Measurements from ENCODE around the gene CYP27B1. TPM values are rescaled to one million over a fixed set of nuclear protein-coding genes. Genes with fewer than 3 reads are reported as not detected.

The CYP27B1 gene
- polyA plus RNA-seq, 1 experiment: 0.29 TPM

- no peak overlapping the region for H3K27ac ChIP-seq (ENCODE audit: low read depth, low read length)
- no peaks in the 10 kb centered on the region; the same call in 1 of the 2 replicates for H3K9me3 ChIP-seq (ENCODE audit: control insufficient read depth, insufficient read depth, low read length)
- no peak for TF ChIP-seq CTCF (IDR thresholded peaks at IDR 0.05; ENCODE audit: low read depth, low read length)
- DNase-seq (ENCODE audit: low read depth, low spot score): no peak
- H3K4me3 ChIP-seq (ENCODE audit: low read depth, low read length): no peak overlapping the region
- no peaks in the 10 kb centered on the region for H3K27me3 ChIP-seq (ENCODE audit: control insufficient read depth, insufficient read depth, low read length)
- POLR2A ChIA-PET: no interaction called here
- CTCF ChIA-PET: interaction anchor here (1.1 kb wide), 1 partner anchor 137 kb away, joined by 3 read pairs; no protein-coding TSS in a partner anchor
Observed at GRCh38 chr12:57720606-57721595, 46.0 kb downstream of the CYP27B1 start.

- Histone ChIP-seq H3K4me3 (ENCODE audit: low read depth, low read length) (no peak overlapping the region), H3K27me3 (ENCODE audit: control insufficient read depth, insufficient read depth, low read length) (no peaks in the 10 kb centered on the region), H3K27ac (ENCODE audit: low read depth, low read length) (no peak overlapping the region), H3K9me3 (ENCODE audit: control insufficient read depth, insufficient read depth, low read length) (no peaks in the 10 kb centered on the region; the same call in 1 of the 2 replicates)
- DNase-seq (ENCODE audit: low read depth, low spot score): no peak
- ChIA-PET POLR2A (no interaction called here), CTCF (interaction anchor here (1.1 kb wide), 1 partner anchor 136 kb away, joined by 3 read pairs; no protein-coding TSS in a partner anchor)
- TF ChIP-seq CTCF (IDR thresholded peaks at IDR 0.05; ENCODE audit: low read depth, low read length): no peak
Observed at GRCh38 chr12:57719777-57720605, 46.9 kb downstream of the CYP27B1 start.

DNA sequence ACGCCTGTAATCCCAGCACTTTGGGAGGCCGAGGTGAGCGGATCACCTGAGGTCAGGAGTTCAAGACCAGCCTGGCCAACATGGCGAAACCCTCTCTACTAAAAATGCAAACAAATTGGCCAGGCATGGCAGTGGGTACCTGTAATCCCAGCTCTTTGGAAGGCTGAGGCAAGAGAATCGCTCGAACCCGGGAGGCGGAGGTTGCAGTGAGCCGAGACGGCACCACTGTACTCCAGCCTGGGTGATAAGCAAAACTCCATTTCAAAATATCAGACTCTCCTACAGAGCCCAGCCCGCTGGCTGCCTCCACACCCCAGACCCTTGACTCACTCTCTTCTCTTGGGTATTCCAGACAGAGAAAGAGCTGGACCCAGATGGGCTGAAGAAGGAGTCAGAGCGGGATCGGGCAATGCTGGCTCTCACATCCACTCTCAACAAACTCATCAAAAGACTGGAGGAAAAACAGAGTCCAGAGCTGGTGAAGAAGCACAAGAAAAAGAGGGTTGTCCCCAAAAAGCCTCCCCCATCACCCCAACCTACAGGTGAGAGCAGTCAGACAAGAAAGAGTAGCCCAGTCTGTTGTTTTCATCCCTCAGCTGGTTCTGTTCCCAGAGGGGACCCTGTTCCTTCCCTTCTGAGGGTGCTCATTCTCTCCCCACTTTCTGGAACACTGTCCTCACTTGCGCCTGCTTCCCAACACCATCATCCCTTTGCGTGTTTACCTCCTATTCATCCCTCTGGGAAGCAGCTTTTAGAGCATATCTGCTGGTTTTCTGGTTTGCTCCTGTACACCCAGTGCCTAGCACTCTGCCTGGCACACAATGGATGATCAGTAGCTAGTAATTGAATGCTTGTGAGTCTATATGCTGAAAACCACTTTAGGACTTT is 48.0 kb downstream of the CYP27B1 start:
- CTCF ChIA-PET: no interaction called here
- Histone ChIP-seq H3K9me3 (ENCODE audit: control insufficient read depth, insufficient read depth, low read length) (no peaks in the 10 kb centered on the region; the same call in 1 of the 2 replicates), H3K4me3 (ENCODE audit: low read depth, low read length) (no peak overlapping the region), H3K27ac (ENCODE audit: low read depth, low read length) (no peak overlapping the region), H3K27me3 (ENCODE audit: control insufficient read depth, insufficient read depth, low read length) (no peaks in the 10 kb centered on the region)
- DNase-seq (ENCODE audit: low read depth, low spot score): no peak
- no peak for TF ChIP-seq CTCF (IDR thresholded peaks at IDR 0.05; ENCODE audit: low read depth, low read length)
- POLR2A ChIA-PET: no interaction called here

GRCh38 chr12:57717846-57718640 is 48.8 kb downstream of the CYP27B1 start:
- Histone ChIP-seq H3K9me3 (ENCODE audit: control insufficient read depth, insufficient read depth, low read length) (no peaks in the 10 kb centered on the region), H3K27me3 (ENCODE audit: control insufficient read depth, insufficient read depth, low read length) (no peaks in the 10 kb centered on the region), H3K4me3 (ENCODE audit: low read depth, low read length) (no peak overlapping the region), H3K27ac (ENCODE audit: low read depth, low read length) (no peak overlapping the region)
- no peak for TF ChIP-seq CTCF (IDR thresholded peaks at IDR 0.05; ENCODE audit: low read depth, low read length)
- DNase-seq (ENCODE audit: low read depth, low spot score): no peak
- ChIA-PET POLR2A (interaction anchor here (0.6 kb wide), 2 partner anchors 15 to 107 kb away, joined by 4 to 7 read pairs; partner anchors contain the start of gene ARHGEF25), CTCF (no interaction called here)

Data from AG04450 (cell line).